GM18870 (cell line): Measurements from ENCODE around the gene GMNN.
"Not testable (repeated sequence)": the region's sequence is repeated elsewhere in the genome, so short reads cannot be mapped to it uniquely, and the experiment has no call there.

Experiments used
- ATAC-seq: cut with Tn5 transposase; IDR thresholded peaks from one replicate; pipeline ENCODE4 v1.9.1; 2021; ENCODE audit warnings: moderate library complexity; ENCODE audit not compliant: unreplicated experiment

Gene GMNN

GRCh38 chr6:24774696-24775519, at the start of gene GMNN:
TSS of gene GMNN (plus strand) at chr6:24774937. CDS start at chr6:24777247, 2,310 bp downstream.
- ATAC-seq = peak; percentile 73

GRCh38 chr6:24730653-24731052, 44.1 kb upstream of the GMNN start:
- not testable (repeated sequence) for ATAC-seq

DNA sequence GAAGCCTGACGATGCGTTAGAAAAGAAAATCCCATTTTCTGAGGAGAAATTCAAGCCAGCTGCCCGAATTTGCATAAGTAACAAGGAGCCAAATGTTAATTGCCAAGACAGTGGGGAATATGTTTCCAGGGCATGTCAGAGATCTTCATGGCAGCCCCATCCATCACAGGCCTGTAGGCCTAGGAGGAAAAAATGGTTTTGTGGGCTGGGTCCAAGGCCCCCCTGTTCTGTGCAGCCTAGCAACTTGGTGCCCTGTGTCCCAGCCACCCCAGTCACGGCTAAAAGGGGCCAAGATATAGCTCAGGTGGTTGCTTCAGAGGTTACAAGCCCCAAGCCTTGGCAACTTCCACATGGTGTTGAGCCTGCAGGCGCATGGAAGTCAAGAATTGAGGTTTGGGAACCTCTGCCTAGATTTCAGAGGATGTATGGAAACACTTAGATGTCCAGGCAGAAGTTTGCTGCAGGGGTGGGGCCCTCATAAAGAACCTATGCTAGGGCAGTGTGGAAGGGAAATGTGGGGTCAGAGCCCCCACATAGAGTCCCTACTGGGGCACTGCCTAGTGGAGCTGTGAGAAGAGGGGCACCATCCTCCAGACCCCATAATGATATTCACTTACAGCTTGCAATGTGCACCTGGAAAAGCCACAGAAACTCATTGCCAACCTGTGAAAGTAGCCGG, 43.1 kb upstream of the GMNN start:
- not testable (repeated sequence) for ATAC-seq

DNA sequence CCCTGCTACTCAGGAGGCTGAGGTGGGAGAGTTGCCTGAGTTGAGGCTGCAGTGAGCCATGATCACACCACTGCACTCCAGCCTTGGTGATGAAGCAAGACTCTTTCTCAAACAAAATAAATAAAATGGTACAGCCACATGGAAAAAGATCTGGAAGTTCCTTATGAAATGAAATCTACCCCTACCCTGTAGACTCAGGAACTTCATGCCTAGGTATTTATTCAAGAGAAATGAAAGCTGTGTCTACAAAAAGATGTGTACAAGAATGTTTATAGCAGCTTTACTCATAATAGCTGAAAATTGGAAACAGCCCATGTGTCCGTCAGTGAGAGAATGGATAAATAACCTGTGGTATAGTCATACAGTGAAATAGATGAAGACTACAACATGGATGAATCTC, 40.6 kb upstream of the GMNN start:
- ATAC-seq = no peak

DNA sequence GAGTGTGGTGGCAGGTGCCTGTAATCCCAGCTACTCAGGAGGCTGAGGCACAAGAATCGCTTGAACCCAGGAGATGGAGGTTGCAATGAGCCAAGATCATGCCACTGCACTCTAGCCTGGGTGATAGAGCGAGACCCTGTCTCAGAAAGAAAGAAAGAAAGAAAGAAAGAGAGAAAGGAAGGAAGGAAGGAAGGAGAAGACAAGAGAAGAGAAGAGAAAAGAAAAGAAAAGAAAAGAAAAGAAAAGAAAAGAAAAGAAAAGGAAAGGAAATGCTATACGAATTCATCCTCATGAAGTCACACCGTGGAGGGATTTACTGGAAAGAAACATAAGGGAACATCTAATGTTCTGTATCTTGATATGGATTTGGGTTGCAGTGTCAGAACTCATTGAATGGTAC, 40.0 kb upstream of the GMNN start:
- ATAC-seq = not testable (repeated sequence)

DNA sequence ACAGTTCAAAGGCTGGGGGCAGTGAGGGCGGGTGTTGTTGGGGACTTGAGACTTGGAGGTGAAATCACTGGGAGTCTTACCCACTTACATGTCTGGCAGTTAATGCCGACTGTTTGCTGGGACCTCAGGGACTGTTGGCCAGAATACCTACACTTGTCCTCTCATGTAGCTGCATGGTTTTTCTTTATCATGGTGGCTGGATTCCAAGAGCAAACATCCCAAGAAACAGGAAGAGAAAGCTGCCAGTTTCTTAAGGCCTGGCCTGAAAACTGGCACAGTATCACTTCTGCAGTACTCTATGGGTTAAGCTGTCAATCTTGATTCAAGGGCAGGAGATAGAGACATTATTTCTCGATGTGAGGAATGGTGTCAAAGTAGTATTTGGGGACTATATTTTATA, 36.0 kb upstream of the GMNN start:
- no peak for ATAC-seq

DNA sequence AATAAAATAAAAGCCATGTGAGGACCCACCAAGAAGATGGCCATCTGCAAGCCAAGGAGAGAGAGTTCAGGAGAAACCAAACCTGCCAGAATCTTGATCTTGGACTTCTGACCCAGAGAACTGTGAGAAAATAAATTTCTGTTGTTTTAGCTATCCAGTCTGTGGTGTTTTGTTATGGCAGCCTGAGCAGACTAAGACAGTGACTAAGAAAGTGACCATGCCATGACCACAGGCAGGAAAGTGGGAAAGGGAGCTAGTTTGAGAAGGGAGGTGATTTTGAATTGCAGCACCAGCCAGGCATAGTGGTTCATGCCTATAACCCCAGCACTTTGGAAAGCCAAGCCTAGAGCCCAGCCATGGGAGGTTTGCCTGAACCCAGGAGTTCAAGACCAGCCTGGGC, 33.9 kb upstream of the GMNN start:
- no peak for ATAC-seq

DNA sequence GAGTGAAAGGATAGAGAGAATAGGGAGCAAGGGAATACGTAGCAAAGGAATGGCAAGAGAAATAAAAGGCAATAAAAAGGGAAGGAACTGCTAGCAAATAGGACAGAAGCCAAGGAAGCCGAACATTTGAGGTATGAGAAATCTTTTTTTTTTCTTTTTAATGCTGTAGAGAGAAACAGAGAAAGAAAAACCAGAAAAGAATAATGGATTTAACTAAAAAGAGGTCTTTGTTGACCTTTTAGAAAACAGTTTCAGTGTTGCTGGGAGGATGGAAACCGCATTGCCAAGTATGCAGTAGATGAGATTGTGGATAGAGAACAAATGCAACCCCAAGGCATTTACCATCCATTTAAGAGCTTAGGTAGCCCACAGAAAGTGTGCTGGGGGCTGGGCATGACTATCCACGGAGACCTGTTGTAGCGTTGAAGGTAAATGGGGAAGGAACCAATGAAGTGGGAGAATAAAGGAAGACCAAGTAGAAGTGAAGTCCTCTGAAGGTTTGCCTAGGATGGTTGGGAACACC, 32.5 kb upstream of the GMNN start:
- ATAC-seq = no peak

- peak; percentile 93 for ATAC-seq
Measured at GRCh38 chr6:24743265-24743943, 31.3 kb upstream of the GMNN start.

- ATAC-seq = no peak
Measured at GRCh38 chr6:24743944-24744335, 30.8 kb upstream of the GMNN start.

- ATAC-seq = no peak
Measured at GRCh38 chr6:24744911-24745310, 29.8 kb upstream of the GMNN start.

- ATAC-seq = no peak
Measured at GRCh38 chr6:24749297-24749696, 25.4 kb upstream of the GMNN start.

DNA sequence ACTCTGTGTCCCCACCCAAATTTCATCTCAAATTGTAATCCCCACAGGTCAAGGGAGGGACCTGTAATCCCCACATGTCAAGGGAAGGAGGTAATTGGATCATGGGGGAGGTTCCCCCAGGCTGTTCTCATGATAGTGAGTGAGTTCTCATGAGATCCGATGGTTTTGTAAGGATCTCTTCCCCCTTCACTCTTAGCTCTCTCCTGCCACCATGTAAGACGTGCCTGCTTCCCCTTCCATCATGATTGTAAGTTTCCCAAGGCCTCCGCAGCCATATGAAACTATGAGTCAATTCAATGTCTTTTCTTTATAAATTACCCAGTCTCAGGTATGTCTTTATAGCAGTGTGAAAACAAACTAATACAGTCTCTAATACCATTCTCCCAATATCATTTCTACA, 23.9 kb upstream of the GMNN start:
- not testable (repeated sequence) for ATAC-seq

GRCh38 chr6:24752503-24752902, 22.2 kb upstream of the GMNN start:
- ATAC-seq = no peak

DNA sequence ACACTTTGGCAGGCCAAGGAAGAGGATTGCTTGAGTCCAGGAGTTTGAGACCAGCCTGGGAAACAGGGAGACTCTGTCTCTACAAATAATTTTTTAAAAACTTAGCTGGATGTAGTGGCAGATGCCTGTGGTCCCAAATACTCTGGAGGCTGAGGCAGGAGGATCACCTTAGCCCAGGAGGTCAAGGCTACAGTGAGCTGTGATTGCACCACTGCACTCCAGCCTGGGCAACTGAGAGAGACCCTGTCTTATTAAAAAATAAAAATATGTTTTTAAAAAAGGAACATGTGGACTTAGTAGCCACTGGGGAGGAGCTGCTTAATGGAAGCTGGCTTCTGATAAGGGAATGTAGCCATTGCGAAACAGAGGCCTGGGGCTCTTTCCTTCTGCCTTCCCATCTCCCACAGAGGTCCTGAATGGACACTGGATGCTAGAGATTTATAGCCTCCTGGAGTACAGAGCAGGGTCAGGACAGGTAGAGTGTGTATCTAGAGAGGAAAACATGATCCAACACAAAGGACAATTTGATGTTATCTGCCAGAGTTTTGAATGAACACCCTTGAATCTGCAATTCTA, 21.7 kb upstream of the GMNN start:
- no peak for ATAC-seq

DNA sequence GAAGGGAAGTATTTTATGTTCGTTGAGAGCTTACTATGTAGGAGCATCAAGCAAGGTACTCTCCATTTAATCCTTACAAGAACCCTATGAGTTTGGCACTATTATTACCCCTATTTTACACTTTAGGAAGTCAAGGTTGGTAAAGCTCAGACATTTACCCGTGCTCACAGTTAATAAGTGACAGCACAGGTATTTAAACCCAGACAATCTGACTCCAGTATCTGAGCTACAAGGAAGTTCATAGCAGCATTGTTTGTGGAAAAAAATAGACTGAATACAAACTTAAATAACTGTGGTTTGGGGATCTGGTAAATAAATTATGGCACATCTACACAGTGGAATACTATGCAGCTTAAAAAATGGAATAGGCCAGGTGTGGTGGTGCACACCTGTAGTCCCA, 21.2 kb upstream of the GMNN start:
- ATAC-seq = no peak

- not testable (repeated sequence) for ATAC-seq
Measured at GRCh38 chr6:24754378-24754777, 20.4 kb upstream of the GMNN start.

DNA sequence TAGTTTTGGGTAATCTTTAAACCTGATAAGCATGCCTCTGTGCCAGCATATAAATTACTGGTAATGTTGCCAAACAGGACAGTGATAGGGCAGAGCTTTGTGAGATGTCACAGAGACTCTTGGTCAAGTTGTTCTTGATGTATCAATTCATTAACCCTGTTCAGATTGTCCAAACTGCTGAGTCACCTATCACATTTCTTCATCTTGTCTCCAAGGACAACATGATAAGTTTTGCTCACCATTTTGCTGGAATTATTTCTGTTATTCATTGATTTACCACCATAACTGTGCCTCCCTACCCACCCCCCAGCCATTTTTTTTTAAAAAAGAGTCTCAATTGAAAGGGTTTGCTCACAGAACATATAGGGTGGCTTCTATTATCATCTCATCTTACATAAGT, 19.5 kb upstream of the GMNN start:
- ATAC-seq = no peak

GRCh38 chr6:24757611-24758010, 17.1 kb upstream of the GMNN start:
- no peak for ATAC-seq

- ATAC-seq = no peak
Measured at GRCh38 chr6:24759718-24760117, 15.0 kb upstream of the GMNN start.

GRCh38 chr6:24760210-24760609, 14.5 kb upstream of the GMNN start:
- no peak for ATAC-seq
